Liver (tissue), 3 donors: Measurements from ENCODE around the gene GBA3.

Experiments used
- EGR1 ChIP-seq, 2 donors: IDR thresholded peaks; 2 replicates each; pipeline ENCODE4 v1.6.1; 2016 to 2018; ENCODE audit warnings: antibody characterized with exemption in 2 of 2, low read depth in 2 of 2
- FOXA1 ChIP-seq: IDR thresholded peaks from 2 replicates; pipeline ENCODE4 v1.6.1; 2016; ENCODE audit warnings: antibody characterized with exemption
- GABPA ChIP-seq, 2 donors: IDR thresholded peaks in 1 of 2; conservative IDR thresholded peaks in 1 of 2; 2 replicates each; pipeline ENCODE4 v1.6.1; 2016; ENCODE audit warnings: antibody characterized with exemption in 2 of 2, mild to moderate bottlenecking in 1 of 2, moderate library complexity in 1 of 2
- JUND ChIP-seq, 2 donors: IDR thresholded peaks; 2 replicates each; pipeline ENCODE4 v1.6.1; 2016; ENCODE audit warnings: antibody characterized with exemption in 2 of 2
- MAX ChIP-seq: IDR thresholded peaks from 2 replicates; pipeline ENCODE4 v1.6.1; 2016; ENCODE audit warnings: antibody characterized with exemption
- RAD21 ChIP-seq, 2 donors: IDR thresholded peaks; 2 replicates each; pipeline ENCODE4 v1.6.1; 2016; ENCODE audit warnings: antibody characterized with exemption in 2 of 2, mild to moderate bottlenecking in 2 of 2
- REST ChIP-seq: IDR thresholded peaks from 2 replicates; pipeline ENCODE4 v1.6.1; 2016; ENCODE audit warnings: antibody characterized with exemption, mild to moderate bottlenecking
- RXRA ChIP-seq, 2 donors: IDR thresholded peaks; 2 replicates each; pipeline ENCODE4 v1.6.1; 2017 to 2018; ENCODE audit warnings: antibody characterized with exemption in 2 of 2, mild to moderate bottlenecking in 1 of 2
- SP1 ChIP-seq: IDR thresholded peaks from 2 replicates; pipeline ENCODE4 v1.6.1; 2018; ENCODE audit warnings: antibody characterized with exemption, mild to moderate bottlenecking
- TAF1 ChIP-seq: conservative IDR thresholded peaks from 2 replicates; pipeline ENCODE4 v1.6.1; 2016; ENCODE audit warnings: antibody characterized with exemption, mild to moderate bottlenecking
- YY1 ChIP-seq: IDR thresholded peaks from 2 replicates; pipeline ENCODE4 v1.6.1; 2016; ENCODE audit warnings: antibody characterized with exemption, mild to moderate bottlenecking
- TF ChIP-seq, protein P1 (sequence below): fragments of 150-350 bp; IDR thresholded peaks from 2 replicates; pipeline ENCODE4 v1.5.1; 2017; ENCODE audit warnings: improper control_type of control experiment, low read depth, low read length; ENCODE audit not compliant: missing input control
- TF ChIP-seq, protein P2 (sequence below): IDR thresholded peaks from 2 replicates; pipeline ENCODE4 v1.6.1; 2016; ENCODE audit warnings: antibody characterized with exemption
- donor health status: healthy.
- donor health status: healthy.

DNA sequence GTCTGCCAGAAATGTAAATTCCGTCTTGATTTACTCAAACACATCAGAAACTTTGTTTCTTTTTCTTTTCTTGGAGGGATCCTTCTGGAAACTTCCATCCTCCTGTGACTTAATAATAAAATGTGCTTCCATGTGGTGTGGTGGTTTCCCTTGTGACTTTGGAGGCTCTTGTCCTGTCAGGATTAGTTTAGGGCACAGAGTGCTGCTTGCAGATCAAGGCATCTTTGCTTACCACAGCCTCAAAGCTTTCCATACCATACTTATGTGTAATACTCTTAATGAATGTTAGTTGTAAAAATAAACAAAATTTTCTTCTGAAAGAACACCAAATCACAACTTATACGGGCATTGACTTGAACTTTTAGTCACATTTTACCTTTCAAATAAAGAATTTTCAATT, 27.4 kb downstream of the GBA3 start:
- no peak for TF ChIP-seq SP1
- TF ChIP-seq, protein P1, sequence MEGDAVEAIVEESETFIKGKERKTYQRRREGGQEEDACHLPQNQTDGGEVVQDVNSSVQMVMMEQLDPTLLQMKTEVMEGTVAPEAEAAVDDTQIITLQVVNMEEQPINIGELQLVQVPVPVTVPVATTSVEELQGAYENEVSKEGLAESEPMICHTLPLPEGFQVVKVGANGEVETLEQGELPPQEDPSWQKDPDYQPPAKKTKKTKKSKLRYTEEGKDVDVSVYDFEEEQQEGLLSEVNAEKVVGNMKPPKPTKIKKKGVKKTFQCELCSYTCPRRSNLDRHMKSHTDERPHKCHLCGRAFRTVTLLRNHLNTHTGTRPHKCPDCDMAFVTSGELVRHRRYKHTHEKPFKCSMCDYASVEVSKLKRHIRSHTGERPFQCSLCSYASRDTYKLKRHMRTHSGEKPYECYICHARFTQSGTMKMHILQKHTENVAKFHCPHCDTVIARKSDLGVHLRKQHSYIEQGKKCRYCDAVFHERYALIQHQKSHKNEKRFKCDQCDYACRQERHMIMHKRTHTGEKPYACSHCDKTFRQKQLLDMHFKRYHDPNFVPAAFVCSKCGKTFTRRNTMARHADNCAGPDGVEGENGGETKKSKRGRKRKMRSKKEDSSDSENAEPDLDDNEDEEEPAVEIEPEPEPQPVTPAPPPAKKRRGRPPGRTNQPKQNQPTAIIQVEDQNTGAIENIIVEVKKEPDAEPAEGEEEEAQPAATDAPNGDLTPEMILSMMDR: no peak
- TF ChIP-seq, protein P2, sequence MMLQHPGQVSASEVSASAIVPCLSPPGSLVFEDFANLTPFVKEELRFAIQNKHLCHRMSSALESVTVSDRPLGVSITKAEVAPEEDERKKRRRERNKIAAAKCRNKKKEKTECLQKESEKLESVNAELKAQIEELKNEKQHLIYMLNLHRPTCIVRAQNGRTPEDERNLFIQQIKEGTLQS: no peak
- no peak for TF ChIP-seq REST
- TF ChIP-seq TAF1: no peak
- no peak for TF ChIP-seq MAX
- no peak for TF ChIP-seq RAD21 (IDR thresholded peaks at IDR 0.05)
- TF ChIP-seq GABPA (IDR thresholded peaks at IDR 0.05 in 1 of 2, conservative IDR thresholded peaks at IDR 0.05 in 1 of 2): no peak
- TF ChIP-seq EGR1 (IDR thresholded peaks at IDR 0.05; ENCODE audit: low read depth in 2 of 2): no peak
- no peak for TF ChIP-seq JUND (IDR thresholded peaks at IDR 0.05)
- no peak for TF ChIP-seq YY1
- no peak for TF ChIP-seq FOXA1
- no peak for TF ChIP-seq RXRA (IDR thresholded peaks at IDR 0.05)
